GM21528 (cell line): ENCODE measurements around the gene PCBP3.
"Not testable (repeated sequence)": the region's sequence is repeated elsewhere in the genome, so short reads cannot be mapped to it uniquely, and the experiment has no call there.

Experiments
- ATAC-seq: cut with Tn5 transposase; IDR thresholded peaks from one replicate; pipeline ENCODE4 v1.9.1; 2021; ENCODE audit warnings: mild to moderate bottlenecking, moderate library complexity; ENCODE audit not compliant: unreplicated experiment, low FRiP score

The PCBP3 gene

GRCh38 chr21:45852386-45852785, 208.9 kb downstream of the PCBP3 start:
- ATAC-seq, result not testable (repeated sequence)

- no peak for ATAC-seq
These were observed 209.4 kb downstream of the PCBP3 start for GRCh38 chr21:45852886-45853400.

- no peak for ATAC-seq
These were observed 210.3 kb downstream of the PCBP3 start for GRCh38 chr21:45853703-45854342.

- ATAC-seq, result no peak
These were observed 211.2 kb downstream of the PCBP3 start for GRCh38 chr21:45854690-45855247.

GRCh38 chr21:45855248-45855811, 211.8 kb downstream of the PCBP3 start:
- no peak for ATAC-seq

GRCh38 chr21:45856442-45856841, 212.9 kb downstream of the PCBP3 start:
- no peak for ATAC-seq

GRCh38 chr21:45856906-45857305, 213.4 kb downstream of the PCBP3 start:
- no peak for ATAC-seq

GRCh38 chr21:45857761-45858160, 214.2 kb downstream of the PCBP3 start:
- ATAC-seq, result no peak

- no peak for ATAC-seq
These were observed 214.7 kb downstream of the PCBP3 start for GRCh38 chr21:45858180-45858579.

GRCh38 chr21:45859041-45859761, 215.7 kb downstream of the PCBP3 start:
- no peak for ATAC-seq

- ATAC-seq, result no peak
These were observed 216.3 kb downstream of the PCBP3 start for GRCh38 chr21:45859762-45860357.

- ATAC-seq, result no peak
These were observed 217.1 kb downstream of the PCBP3 start for GRCh38 chr21:45860493-45861155.

- ATAC-seq, result no peak
These were observed 217.8 kb downstream of the PCBP3 start for GRCh38 chr21:45861156-45861870.

- ATAC-seq, result no peak
These were observed 219.2 kb downstream of the PCBP3 start for GRCh38 chr21:45862543-45863207.

GRCh38 chr21:45863267-45863666, 219.7 kb downstream of the PCBP3 start:
- no peak for ATAC-seq

- no peak for ATAC-seq
These were observed 220.2 kb downstream of the PCBP3 start for GRCh38 chr21:45863751-45864150.

GRCh38 chr21:45864436-45864835, 220.9 kb downstream of the PCBP3 start:
- ATAC-seq, result no peak

- no peak for ATAC-seq
These were observed 221.7 kb downstream of the PCBP3 start for GRCh38 chr21:45865106-45865835.

- no peak for ATAC-seq
These were observed 223.0 kb downstream of the PCBP3 start for GRCh38 chr21:45866551-45866950.
